PC-3 (cell line): ENCODE results near the gene PACSIN3.

ENCODE experiments used
- EZH2 ChIP-seq: fragments of 300-600 bp; sonication (generic); IDR thresholded peaks from one replicate; pipeline ENCODE4 v1.6.1; 2017; ENCODE audit warnings: antibody characterized with exemption, mild to moderate bottlenecking, low read length; ENCODE audit not compliant: unreplicated experiment
- EZH2phosphoT487 ChIP-seq: fragments of 300-600 bp; sonication (generic); IDR thresholded peaks from 2 replicates; pipeline ENCODE4 v1.6.1; 2018; ENCODE audit warnings: mild to moderate bottlenecking, antibody characterized with exemption, low read length, borderline replicate concordance
- TF ChIP-seq, protein P1 (sequence below): fragments of 300-600 bp; sonication (generic); conservative IDR thresholded peaks from 2 replicates; pipeline ENCODE4 v1.5.1; 2017; ENCODE audit warnings: antibody characterized with exemption, low read depth, mild to moderate bottlenecking, low read length

DNA sequence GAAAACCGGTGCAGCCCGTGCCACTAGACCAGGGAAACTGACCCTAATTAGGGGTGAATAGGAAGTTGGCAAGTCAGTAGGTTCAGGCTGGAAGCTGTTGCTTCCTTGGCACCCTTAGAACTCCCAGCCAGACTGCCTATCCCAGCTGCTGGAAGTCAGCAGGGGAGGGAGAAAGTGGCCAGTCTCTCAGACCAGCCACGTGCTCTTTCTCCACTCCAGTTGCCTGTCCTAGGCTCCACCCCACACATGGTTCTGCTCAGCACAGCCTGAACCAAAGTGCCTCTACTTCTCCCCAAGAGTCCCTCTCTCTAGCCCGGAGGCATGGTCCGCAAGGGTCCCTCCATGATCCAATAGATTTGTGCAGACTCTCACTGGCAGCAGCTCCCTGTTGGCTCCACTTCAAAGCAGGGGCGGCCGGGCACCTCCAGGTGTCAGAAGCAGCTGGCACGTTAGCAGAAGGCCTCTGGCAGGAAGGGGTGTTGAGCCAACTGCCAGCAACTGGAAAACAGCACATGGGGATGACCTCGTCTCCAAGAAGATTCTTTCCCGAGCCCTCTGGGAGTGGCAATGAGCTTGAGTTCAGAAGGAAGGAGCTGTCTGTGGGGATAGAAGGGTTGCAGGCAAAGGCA is 37.2 kb downstream of the PACSIN3 start:
- TF ChIP-seq, protein P1, sequence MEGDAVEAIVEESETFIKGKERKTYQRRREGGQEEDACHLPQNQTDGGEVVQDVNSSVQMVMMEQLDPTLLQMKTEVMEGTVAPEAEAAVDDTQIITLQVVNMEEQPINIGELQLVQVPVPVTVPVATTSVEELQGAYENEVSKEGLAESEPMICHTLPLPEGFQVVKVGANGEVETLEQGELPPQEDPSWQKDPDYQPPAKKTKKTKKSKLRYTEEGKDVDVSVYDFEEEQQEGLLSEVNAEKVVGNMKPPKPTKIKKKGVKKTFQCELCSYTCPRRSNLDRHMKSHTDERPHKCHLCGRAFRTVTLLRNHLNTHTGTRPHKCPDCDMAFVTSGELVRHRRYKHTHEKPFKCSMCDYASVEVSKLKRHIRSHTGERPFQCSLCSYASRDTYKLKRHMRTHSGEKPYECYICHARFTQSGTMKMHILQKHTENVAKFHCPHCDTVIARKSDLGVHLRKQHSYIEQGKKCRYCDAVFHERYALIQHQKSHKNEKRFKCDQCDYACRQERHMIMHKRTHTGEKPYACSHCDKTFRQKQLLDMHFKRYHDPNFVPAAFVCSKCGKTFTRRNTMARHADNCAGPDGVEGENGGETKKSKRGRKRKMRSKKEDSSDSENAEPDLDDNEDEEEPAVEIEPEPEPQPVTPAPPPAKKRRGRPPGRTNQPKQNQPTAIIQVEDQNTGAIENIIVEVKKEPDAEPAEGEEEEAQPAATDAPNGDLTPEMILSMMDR: no peak
- no peak for TF ChIP-seq EZH2
- no peak for TF ChIP-seq EZH2phosphoT487
